MM.1S (cell line): ENCODE measurements around the gene MELTF.
"Not testable (repeated sequence)": the region's sequence is repeated elsewhere in the genome, so short reads cannot be mapped to it uniquely, and the experiment has no call there.

Experiments used
- CTCF ChIP-seq: fragments of 300-600 bp; sonication (generic); IDR thresholded peaks from 2 replicates; pipeline ENCODE4 v1.5.1; 2016; ENCODE audit warnings: antibody characterized with exemption, low read length, mixed read lengths
- EZH2 ChIP-seq: fragments of 300-600 bp; sonication (generic); optimal IDR thresholded peaks from 2 replicates; pipeline ENCODE3; 2017; ENCODE audit warnings: low read depth, mild to moderate bottlenecking, antibody characterized with exemption, low read length, mixed read lengths
- EZH2phosphoT487 ChIP-seq: fragments of 300-600 bp; sonication (generic); IDR thresholded peaks from 2 replicates; pipeline ENCODE4 v1.6.1; 2018; ENCODE audit warnings: antibody characterized with exemption, low read length

- not testable (repeated sequence) for TF ChIP-seq CTCF, EZH2, EZH2phosphoT487
These were observed 5.2 kb upstream of the MELTF start for GRCh38 chr3:197034778-197035177.
